H1 (cell line): ENCODE results near the gene SSC5D. TPM values are rescaled to one million over a fixed set of nuclear protein-coding genes. Genes with fewer than 3 reads are reported as not detected.

ENCODE experiments used
- CTCF ChIA-PET: fragments of 300-600 bp; sonication (Branson Sonifier 250); formaldehyde crosslinking; loops from one replicate; lab custom pipeline; 2021; ENCODE audit not compliant: partially characterized antibody; lab: Charles Lee
- POLR2A ChIA-PET: fragments of 300-600 bp; sonication (Branson Sonifier 250); formaldehyde crosslinking; loops from one replicate; lab custom pipeline; 2021; ENCODE audit warnings: inconsistent platforms; ENCODE audit not compliant: partially characterized antibody; lab: Charles Lee
- DNase-seq, 2 experiments: peaks; one replicate each; pipeline versions ENCODE4 v3.0.0 to v3.0.0-alpha.2; 2010 to 2022; ENCODE audit warnings: low spot score in 2 of 2, low read depth in 1 of 2, mixed read lengths in 1 of 2
- FAIRE-seq: peaks from 2 replicates; lab custom pipeline; 2011; peaks lifted over from hg19 to GRCh38; lab: Jason Lieb, UNC
- H2AFZ ChIP-seq: 2 replicates; pipeline ENCODE4 v1.8.1; 2012; ENCODE audit warnings: low read length, inconsistent platforms
- H2AK5ac ChIP-seq: 2 replicates; pipeline ENCODE4 v1.6.1; 2013; ENCODE audit warnings: low read depth, low read length
- H2BK120ac ChIP-seq: replicated peaks from 2 replicates; pipeline ENCODE3; 2013; ENCODE audit warnings: low read depth, low read length, inconsistent platforms
- H2BK12ac ChIP-seq: 2 replicates; pipeline ENCODE4 v1.6.1; 2013; ENCODE audit warnings: low read depth, low read length
- H2BK15ac ChIP-seq: 2 replicates; pipeline ENCODE4 v1.6.1; 2013; ENCODE audit warnings: low read length
- H2BK20ac ChIP-seq: 2 replicates; pipeline ENCODE4 v1.6.1; 2013; ENCODE audit warnings: low read length
- H2BK5ac ChIP-seq: 2 replicates; pipeline ENCODE4 v1.6.1; 2013; ENCODE audit warnings: low read depth, low read length
- H3K14ac ChIP-seq: 2 replicates; pipeline ENCODE4 v1.6.1; 2013; ENCODE audit warnings: inconsistent platforms; ENCODE audit not compliant: insufficient read length
- H3K18ac ChIP-seq: 2 replicates; pipeline ENCODE4 v1.6.1; 2013; ENCODE audit warnings: low read length; ENCODE audit errors: extremely low read depth
- H3K23ac ChIP-seq: 2 replicates; pipeline ENCODE4 v1.6.1; 2013; ENCODE audit warnings: inconsistent platforms; ENCODE audit not compliant: insufficient read length
- H3K23me2 ChIP-seq: 2 replicates; pipeline ENCODE4 v1.6.1; 2013; ENCODE audit warnings: low read depth, low read length
- H3K27ac ChIP-seq: 2 replicates; pipeline ENCODE4 v1.6.1; 2011; ENCODE audit warnings: low read depth, low read length, inconsistent platforms
- H3K27me3 ChIP-seq, 4 experiments: replicated peaks in 1 of 4; 1 replicate in 1 of 4; 2 replicates in 3 of 4; pipeline versions ENCODE4 v1.6.1 to v1.8.1; 2011 to 2013; ENCODE audit warnings: low read length in 3 of 4, mild to moderate bottlenecking in 3 of 4, inconsistent platforms in 2 of 4, mixed read lengths in 2 of 4, moderate library complexity in 1 of 4; ENCODE audit not compliant: control insufficient read depth in 3 of 4, insufficient read depth in 3 of 4; ENCODE audit errors: extremely low read depth in 1 of 4
- H3K36me3 ChIP-seq, 4 experiments: 2 replicates each; pipeline versions ENCODE4 v1.6.1 to v1.8.1; 2011 to 2013; ENCODE audit warnings: mild to moderate bottlenecking in 4 of 4, low read length in 3 of 4, moderate library complexity in 2 of 4, control low read depth in 1 of 4, inconsistent platforms in 1 of 4; ENCODE audit not compliant: insufficient read depth in 4 of 4, control insufficient read depth in 2 of 4
- H3K4ac ChIP-seq: replicated peaks from 2 replicates; pipeline ENCODE3; 2013; ENCODE audit warnings: low read length, low read depth, mixed read lengths, inconsistent platforms; ENCODE audit not compliant: insufficient read length
- H3K4me1 ChIP-seq, 4 experiments: replicated peaks in 1 of 4; 1 replicate in 1 of 4; 2 replicates in 3 of 4; pipeline versions ENCODE4 v1.6.1 to v1.8.1; 2011 to 2013; ENCODE audit warnings: low read length in 3 of 4, inconsistent platforms in 2 of 4, mixed read lengths in 1 of 4; ENCODE audit not compliant: insufficient read depth in 4 of 4, control insufficient read depth in 3 of 4
- H3K4me2 ChIP-seq, 2 experiments: 2 replicates each; pipeline versions ENCODE4 v1.6.1 to v1.8.1; 2011 to 2013; ENCODE audit warnings: low read depth in 2 of 2, low read length in 2 of 2, control low read depth in 1 of 2, inconsistent platforms in 1 of 2, mild to moderate bottlenecking in 1 of 2; ENCODE audit not compliant: insufficient read depth in 1 of 2
- H3K4me3 ChIP-seq, 4 experiments: fragments of 200-600, 300-600 bp in 1 of 4; sonication (generic), shearing (Covaris generic), sonication (Bioruptor Twin) in 1 of 4; 2 replicates each; pipeline versions ENCODE4 v1.5.1 to v1.8.1; 2011 to 2016; ENCODE audit warnings: low read length in 4 of 4, low read depth in 3 of 4, control low read depth in 2 of 4, inconsistent platforms in 2 of 4, mild to moderate bottlenecking in 2 of 4, mixed read lengths in 1 of 4, moderate library complexity in 1 of 4; ENCODE audit not compliant: insufficient read depth in 2 of 4; ENCODE audit errors: extremely low read depth in 1 of 4
- H3K56ac ChIP-seq: replicated peaks from 2 replicates; pipeline ENCODE3; 2013; ENCODE audit warnings: low read depth, mild to moderate bottlenecking, mixed read lengths, low read length, inconsistent platforms; ENCODE audit not compliant: insufficient read length
- H3K79me1 ChIP-seq: 2 replicates; pipeline ENCODE4 v1.6.1; 2013; ENCODE audit warnings: low read depth, low read length, control low read depth
- H3K79me2 ChIP-seq, 2 experiments: 2 replicates each; pipeline versions ENCODE4 v1.6.1 to v1.8.1; 2012 to 2013; ENCODE audit warnings: low read length in 2 of 2, mild to moderate bottlenecking in 2 of 2, inconsistent platforms in 1 of 2; ENCODE audit not compliant: insufficient read depth in 2 of 2, control insufficient read depth in 1 of 2
- H3K9ac ChIP-seq, 4 experiments: replicated peaks in 1 of 4; 1 replicate in 1 of 4; 2 replicates in 3 of 4; pipeline versions ENCODE4 v1.6.1 to v1.8.1; 2011 to 2013; ENCODE audit warnings: low read depth in 3 of 4, low read length in 3 of 4, control low read depth in 2 of 4, mild to moderate bottlenecking in 2 of 4, moderate library complexity in 2 of 4, inconsistent platforms in 1 of 4; ENCODE audit errors: extremely low read depth in 1 of 4
- H3K9me3 ChIP-seq, 2 experiments: 2 replicates each; pipeline versions ENCODE4 v1.6.1 to v1.8.1; 2012 to 2013; ENCODE audit warnings: mild to moderate bottlenecking in 2 of 2, moderate library complexity in 2 of 2, control low read depth in 1 of 2, inconsistent platforms in 1 of 2, low read depth in 1 of 2, low read length in 1 of 2, mixed read lengths in 1 of 2; ENCODE audit not compliant: insufficient read depth in 2 of 2
- H4K20me1 ChIP-seq, 2 experiments: replicated peaks in 1 of 2; 2 replicates each; pipeline versions ENCODE3 to v1.8.1; 2011 to 2013; ENCODE audit warnings: inconsistent platforms in 2 of 2, low read length in 2 of 2, mild to moderate bottlenecking in 1 of 2; ENCODE audit not compliant: insufficient read depth in 2 of 2, control insufficient read depth in 1 of 2
- H4K5ac ChIP-seq: 2 replicates; pipeline ENCODE4 v1.6.1; 2013; ENCODE audit warnings: low read length, low read depth, mixed read lengths, inconsistent platforms; ENCODE audit not compliant: insufficient read length
- H4K8ac ChIP-seq: 2 replicates; pipeline ENCODE4 v1.8.0; 2013; ENCODE audit warnings: mild to moderate bottlenecking, moderate library complexity, low read length, inconsistent platforms; ENCODE audit not compliant: insufficient read depth; ENCODE audit errors: extremely low read depth
- H4K91ac ChIP-seq: replicated peaks from 2 replicates; pipeline ENCODE3; 2013; ENCODE audit warnings: low read length, mixed read lengths, inconsistent platforms; ENCODE audit not compliant: insufficient read length
- ATF2 ChIP-seq: IDR thresholded peaks from 2 replicates; pipeline ENCODE4 v1.6.1; 2012; ENCODE audit warnings: low read length, inconsistent platforms
- PHF8 ChIP-seq: fragments of 200-600 bp; sonication (generic); conservative IDR thresholded peaks from 2 replicates; pipeline ENCODE4 v1.7.1; 2012; ENCODE audit warnings: low read depth, mild to moderate bottlenecking, inconsistent platforms, low read length, moderate library complexity
- RFX5 ChIP-seq: IDR thresholded peaks from 2 replicates; pipeline ENCODE4 v1.6.1; 2011; ENCODE audit warnings: low read depth, low read length, improper control_type of control experiment, borderline replicate concordance
- SP4 ChIP-seq: IDR thresholded peaks from 2 replicates; pipeline ENCODE4 v1.6.1; 2012; ENCODE audit warnings: low read length, inconsistent platforms
- WGBS, 2 experiments: shearing (Covaris generic) in 1 of 2; methylation state at CpG; one replicate each; pipeline versions ENCODE4 v1.1.6 to v1.1.7; 2013 to 2015; ENCODE audit warnings: low lambda C conversion rate in 2 of 2, mixed read lengths in 2 of 2, inconsistent platforms in 1 of 2, low coverage in 1 of 2, missing lambda C conversion rate in 1 of 2; ENCODE audit not compliant: insufficient replicate concordance in 2 of 2, insufficient coverage in 1 of 2, insufficient read length in 1 of 2; ENCODE audit errors: extremely low coverage in 1 of 2, missing lambda C conversion rate in 1 of 2; 5-methylcytosine and 5-hydroxymethylcytosine counted together
- polyA plus RNA-seq, 7 experiments: library from polyadenylated mRNA; depleted of rRNA in 3 of 7; stranded (reverse) in 5 of 7; unstranded in 2 of 7; fragments of >200 nt in 5 of 7; fragments of 200-250 nt in 2 of 7; gene quantifications; 1 replicate in 5 of 7; 2 replicates in 1 of 7; 4 replicates in 1 of 7; pipeline versions ENCODE4 v1.2.1 to v1.2.3, GENCODE V29; 2011 to 2013; ENCODE audit warnings: missing spikeins in 2 of 7, mixed read lengths in 2 of 7
- total RNA-seq: library from RNA; stranded (reverse); fragmentation: NEBNext Ultra II Directional; extraction: Animal tissue kit (Norgen Biotek cat#: 25700); gene quantifications from 2 replicates; pipeline ENCODE4 v1.2.1, GENCODE V29; 2021
- TF ChIP-seq, protein P1 (sequence below), 3 experiments: IDR thresholded peaks; 1 replicate in 2 of 3; 2 replicates in 1 of 3; pipeline versions ENCODE4 v1.5.1 to v1.6.1; 2011; ENCODE audit warnings: low read length in 3 of 3, mild to moderate bottlenecking in 3 of 3, inconsistent platforms in 2 of 3, low read depth in 1 of 3, moderate library complexity in 1 of 3; ENCODE audit not compliant: insufficient read depth in 1 of 3; ENCODE audit errors: control extremely low read depth in 1 of 3
- TF ChIP-seq, protein P2 (sequence below): IDR thresholded peaks from 2 replicates; pipeline ENCODE4 v1.6.1; 2012; ENCODE audit warnings: inconsistent platforms

Gene SSC5D
- total and polyA plus RNA-seq, 2 of the 8 experiments (the other 6 are each of a cell fraction or from before 2014, with no cell fraction given) = 0.39 to 1.7 TPM

GRCh38 chr19:55545443-55545842 is 57.2 kb downstream of the SSC5D start, which contains the start of gene SBK3:
Gene SBK3, minus strand, starts transcription at chr19:55545543. Its CDS starts 0 bp downstream, at chr19:55545543.
- Histone ChIP-seq H4K91ac (peak within 1 kb of the TSS; percentile 76), H2AK5ac (0 out of 2 replicates have a peak within 1 kb of the TSS, but pooled peaks have one; percentile 26), H3K27me3 (no peaks in the 10 kb centered on the region; a peak in 3 of 7 replicates), H4K20me1 (peaks cover 0 to 2% of the 10 kb centered on the region in 2 experiments), H3K9me3 (no peaks in the 10 kb centered on the region), H4K8ac (no peak within 1 kb of the TSS; the same call in 1 of the 2 replicates), H2BK20ac (peak within 1 kb of the TSS; percentile 90; the same call in 1 of the 2 replicates), H3K4me2 (0 out of 4 replicates have a peak within 1 kb of the TSS, but pooled peaks of 1 of the 2 experiments have one; percentile 17), H3K36me3 (no peaks in the 10 kb centered on the region), H4K5ac (no peak within 1 kb of the TSS), H2BK120ac (no peak within 1 kb of the TSS), H3K56ac (no peak within 1 kb of the TSS), H2BK12ac (peak within 1 kb of the TSS; percentile 86; the same call in 1 of the 2 replicates), H3K14ac (no peak within 1 kb of the TSS), H3K4ac (no peak within 1 kb of the TSS), H2BK5ac (peak within 1 kb of the TSS; percentile 44; the same call in 1 of the 2 replicates), H3K27ac (no peak within 1 kb of the TSS), H2BK15ac (peak within 1 kb of the TSS; percentile 92; the same call in 1 of the 2 replicates), H3K4me3 (no peak within 1 kb of the TSS), H3K4me1 (peaks cover 0 to 19% (median 12%) of the 10 kb centered on the region in 4 experiments; a peak in 6 of 7 replicates), H3K79me2 (no peaks in the 10 kb centered on the region), H2AFZ (no peak within 1 kb of the TSS), H3K18ac (peak within 1 kb of the TSS; percentile 60), H3K9ac (peak within 1 kb of the TSS in 1 of 4 experiments; percentile 22; a peak in 1 of 7 replicates), H3K23me2 (peaks cover 19% of the 10 kb centered on the region; the same call in 1 of the 2 replicates), H3K79me1 (no peaks in the 10 kb centered on the region), H3K23ac (no peak within 1 kb of the TSS)
- CTCF ChIA-PET = interaction anchor here (0.8 to 0.9 kb wide), 2 partner anchors 42 to 61 kb away, joined by 3 to 4 read pairs; partner anchors contain the start of gene ZNF865
- 85% methylated on average over 10 of the region's 10 CpGs; no CpG with 5 or more reads in 1 of the 2 experiments for WGBS, 2 experiments
- POLR2A ChIA-PET = interaction anchor here (1.5 to 1.6 kb wide), 2 partner anchors 69 to 80 kb away, joined by 5 to 6 read pairs; partner anchors contain the start of gene ZNF628
- FAIRE-seq = no peak
- DNase-seq = no peak
- TF ChIP-seq SP4 (no peak), ATF2 (no peak), PHF8 (no peak), RFX5 (no peak)
- TF ChIP-seq, protein P1, sequence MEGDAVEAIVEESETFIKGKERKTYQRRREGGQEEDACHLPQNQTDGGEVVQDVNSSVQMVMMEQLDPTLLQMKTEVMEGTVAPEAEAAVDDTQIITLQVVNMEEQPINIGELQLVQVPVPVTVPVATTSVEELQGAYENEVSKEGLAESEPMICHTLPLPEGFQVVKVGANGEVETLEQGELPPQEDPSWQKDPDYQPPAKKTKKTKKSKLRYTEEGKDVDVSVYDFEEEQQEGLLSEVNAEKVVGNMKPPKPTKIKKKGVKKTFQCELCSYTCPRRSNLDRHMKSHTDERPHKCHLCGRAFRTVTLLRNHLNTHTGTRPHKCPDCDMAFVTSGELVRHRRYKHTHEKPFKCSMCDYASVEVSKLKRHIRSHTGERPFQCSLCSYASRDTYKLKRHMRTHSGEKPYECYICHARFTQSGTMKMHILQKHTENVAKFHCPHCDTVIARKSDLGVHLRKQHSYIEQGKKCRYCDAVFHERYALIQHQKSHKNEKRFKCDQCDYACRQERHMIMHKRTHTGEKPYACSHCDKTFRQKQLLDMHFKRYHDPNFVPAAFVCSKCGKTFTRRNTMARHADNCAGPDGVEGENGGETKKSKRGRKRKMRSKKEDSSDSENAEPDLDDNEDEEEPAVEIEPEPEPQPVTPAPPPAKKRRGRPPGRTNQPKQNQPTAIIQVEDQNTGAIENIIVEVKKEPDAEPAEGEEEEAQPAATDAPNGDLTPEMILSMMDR (IDR thresholded peaks at IDR 0.05; ENCODE audit: control extremely low read depth in 1 of 3, insufficient read depth in 1 of 3, low read depth in 1 of 3, low read length in 3 of 3) = no peak
- TF ChIP-seq, protein P2, sequence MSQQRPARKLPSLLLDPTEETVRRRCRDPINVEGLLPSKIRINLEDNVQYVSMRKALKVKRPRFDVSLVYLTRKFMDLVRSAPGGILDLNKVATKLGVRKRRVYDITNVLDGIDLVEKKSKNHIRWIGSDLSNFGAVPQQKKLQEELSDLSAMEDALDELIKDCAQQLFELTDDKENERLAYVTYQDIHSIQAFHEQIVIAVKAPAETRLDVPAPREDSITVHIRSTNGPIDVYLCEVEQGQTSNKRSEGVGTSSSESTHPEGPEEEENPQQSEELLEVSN = no peak
